ENCODE data around the gene SUN1.

SUN1 gene

DNA sequence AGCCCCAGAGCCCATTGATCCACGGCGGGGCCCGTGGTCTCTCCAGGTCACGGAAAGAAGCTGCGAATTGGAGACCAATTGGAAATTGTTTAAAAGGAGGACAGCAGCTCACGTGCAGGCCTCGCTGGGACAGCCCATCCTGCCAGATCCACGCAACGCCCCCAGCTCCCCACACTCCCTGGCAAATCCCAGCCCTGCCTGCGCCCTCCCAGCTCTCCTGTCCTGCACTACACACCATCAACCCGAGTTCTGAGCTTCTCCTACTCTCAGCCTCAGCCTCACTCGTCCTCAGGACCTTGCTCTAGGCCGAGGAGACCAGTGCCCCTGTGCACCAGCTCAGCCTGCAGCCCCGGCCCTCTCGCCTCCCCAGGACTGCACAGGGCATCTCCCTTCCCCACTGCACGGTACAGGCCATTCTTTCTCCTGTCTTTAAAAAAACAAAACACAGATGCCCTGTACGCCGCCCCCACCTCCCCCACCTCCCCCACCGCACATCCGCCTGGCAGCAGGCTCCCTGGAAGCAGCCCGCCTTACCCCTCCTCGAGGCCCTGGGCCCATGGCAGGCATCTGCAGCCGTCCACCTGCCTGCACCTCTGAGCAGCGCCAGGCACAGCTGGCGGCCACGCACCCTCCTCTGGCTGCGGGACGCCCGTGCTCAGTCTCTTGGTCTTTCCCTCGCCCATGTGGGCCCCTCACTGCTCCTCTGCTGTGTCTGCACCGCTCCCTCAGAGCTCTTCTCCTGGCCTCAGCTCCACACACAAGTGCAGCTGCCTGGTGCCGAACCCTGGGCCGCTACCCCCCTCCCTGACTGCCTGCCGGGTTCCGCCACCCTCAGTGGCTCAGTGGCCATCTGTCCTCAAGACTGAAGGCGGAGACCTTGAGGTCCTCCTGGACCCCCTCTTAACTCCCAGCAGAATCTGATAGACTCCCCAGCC, 48.5 kb upstream of the SUN1 start:
- TF ChIP-seq BACH2 (CRISPR knock-in tag; IDR thresholded peaks at IDR 0.05; ENCODE audit: borderline replicate concordance) (no peak), SNAI2 (CRISPR knock-in tag; IDR thresholded peaks at IDR 0.05) (no peak), POU6F1 (CRISPR knock-in tag; IDR thresholded peaks at IDR 0.05; ENCODE audit: borderline replicate concordance, low read depth) (no peak), ZNF70 (CRISPR knock-in tag; IDR thresholded peaks at IDR 0.05) (no peak), ZFP3 (CRISPR knock-in tag; IDR thresholded peaks at IDR 0.05) (no peak), ZNF565 (CRISPR knock-in tag; conservative IDR thresholded peaks at IDR 0.05; ENCODE audit: low read depth) (no peak), OSR1 (CRISPR knock-in tag; IDR thresholded peaks at IDR 0.05) (no peak), ZNF8 (CRISPR knock-in tag; IDR thresholded peaks at IDR 0.05) (no peak)
- TF ChIP-seq, protein P1, sequence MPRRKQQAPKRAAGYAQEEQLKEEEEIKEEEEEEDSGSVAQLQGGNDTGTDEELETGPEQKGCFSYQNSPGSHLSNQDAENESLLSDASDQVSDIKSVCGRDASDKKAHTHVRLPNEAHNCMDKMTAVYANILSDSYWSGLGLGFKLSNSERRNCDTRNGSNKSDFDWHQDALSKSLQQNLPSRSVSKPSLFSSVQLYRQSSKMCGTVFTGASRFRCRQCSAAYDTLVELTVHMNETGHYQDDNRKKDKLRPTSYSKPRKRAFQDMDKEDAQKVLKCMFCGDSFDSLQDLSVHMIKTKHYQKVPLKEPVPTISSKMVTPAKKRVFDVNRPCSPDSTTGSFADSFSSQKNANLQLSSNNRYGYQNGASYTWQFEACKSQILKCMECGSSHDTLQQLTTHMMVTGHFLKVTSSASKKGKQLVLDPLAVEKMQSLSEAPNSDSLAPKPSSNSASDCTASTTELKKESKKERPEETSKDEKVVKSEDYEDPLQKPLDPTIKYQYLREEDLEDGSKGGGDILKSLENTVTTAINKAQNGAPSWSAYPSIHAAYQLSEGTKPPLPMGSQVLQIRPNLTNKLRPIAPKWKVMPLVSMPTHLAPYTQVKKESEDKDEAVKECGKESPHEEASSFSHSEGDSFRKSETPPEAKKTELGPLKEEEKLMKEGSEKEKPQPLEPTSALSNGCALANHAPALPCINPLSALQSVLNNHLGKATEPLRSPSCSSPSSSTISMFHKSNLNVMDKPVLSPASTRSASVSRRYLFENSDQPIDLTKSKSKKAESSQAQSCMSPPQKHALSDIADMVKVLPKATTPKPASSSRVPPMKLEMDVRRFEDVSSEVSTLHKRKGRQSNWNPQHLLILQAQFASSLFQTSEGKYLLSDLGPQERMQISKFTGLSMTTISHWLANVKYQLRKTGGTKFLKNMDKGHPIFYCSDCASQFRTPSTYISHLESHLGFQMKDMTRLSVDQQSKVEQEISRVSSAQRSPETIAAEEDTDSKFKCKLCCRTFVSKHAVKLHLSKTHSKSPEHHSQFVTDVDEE (CRISPR knock-in tag; IDR thresholded peaks at IDR 0.05) = no peak
- TF ChIP-seq, protein P2, sequence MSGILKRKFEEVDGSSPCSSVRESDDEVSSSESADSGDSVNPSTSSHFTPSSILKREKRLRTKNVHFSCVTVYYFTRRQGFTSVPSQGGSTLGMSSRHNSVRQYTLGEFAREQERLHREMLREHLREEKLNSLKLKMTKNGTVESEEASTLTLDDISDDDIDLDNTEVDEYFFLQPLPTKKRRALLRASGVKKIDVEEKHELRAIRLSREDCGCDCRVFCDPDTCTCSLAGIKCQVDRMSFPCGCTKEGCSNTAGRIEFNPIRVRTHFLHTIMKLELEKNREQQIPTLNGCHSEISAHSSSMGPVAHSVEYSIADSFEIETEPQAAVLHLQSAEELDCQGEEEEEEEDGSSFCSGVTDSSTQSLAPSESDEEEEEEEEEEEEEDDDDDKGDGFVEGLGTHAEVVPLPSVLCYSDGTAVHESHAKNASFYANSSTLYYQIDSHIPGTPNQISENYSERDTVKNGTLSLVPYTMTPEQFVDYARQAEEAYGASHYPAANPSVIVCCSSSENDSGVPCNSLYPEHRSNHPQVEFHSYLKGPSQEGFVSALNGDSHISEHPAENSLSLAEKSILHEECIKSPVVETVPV (CRISPR knock-in tag; IDR thresholded peaks at IDR 0.05) = no peak
- ATAC-seq = no peak

DNA sequence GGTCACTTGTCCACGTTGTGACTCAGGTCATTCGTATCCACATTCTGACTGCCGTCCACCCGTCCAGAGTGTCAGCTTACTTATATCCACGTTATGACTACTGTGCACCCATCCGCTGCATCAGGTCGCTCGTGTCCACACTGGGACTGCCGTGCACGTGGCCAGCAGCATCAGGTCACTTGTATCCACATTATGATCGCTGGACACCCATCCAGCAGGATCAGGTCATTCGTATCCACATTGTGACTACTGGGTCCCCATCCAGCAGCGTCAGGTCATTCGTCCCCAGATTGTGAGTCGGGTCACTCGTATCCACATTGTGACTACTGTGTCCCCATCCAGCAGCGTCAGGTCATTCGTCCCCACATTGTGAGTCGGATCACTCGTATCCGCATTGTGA, 47.3 kb upstream of the SUN1 start:
- TF ChIP-seq RARB (CRISPR knock-in tag; IDR thresholded peaks at IDR 0.05) (no peak), OSR1 (CRISPR knock-in tag; IDR thresholded peaks at IDR 0.05) (no peak), ZNF565 (CRISPR knock-in tag; conservative IDR thresholded peaks at IDR 0.05; ENCODE audit: low read depth) (no peak), ZFP3 (CRISPR knock-in tag; IDR thresholded peaks at IDR 0.05) (no peak), CSDC2 (CRISPR knock-in tag; IDR thresholded peaks at IDR 0.05) (no peak), POU6F1 (CRISPR knock-in tag; IDR thresholded peaks at IDR 0.05; ENCODE audit: borderline replicate concordance, low read depth) (no peak), PPARA (CRISPR knock-in tag; IDR thresholded peaks at IDR 0.05; ENCODE audit: borderline replicate concordance) (no peak), BACH2 (CRISPR knock-in tag; IDR thresholded peaks at IDR 0.05; ENCODE audit: borderline replicate concordance) (no peak), SNAI2 (CRISPR knock-in tag; IDR thresholded peaks at IDR 0.05) (no peak), ZC3H10 (CRISPR knock-in tag; IDR thresholded peaks at IDR 0.05) (no peak), GLIS3 (CRISPR knock-in tag; IDR thresholded peaks at IDR 0.05) (no peak), ISL1 (CRISPR knock-in tag; IDR thresholded peaks at IDR 0.05) (no peak), ZNF8 (CRISPR knock-in tag; IDR thresholded peaks at IDR 0.05) (no peak), ZFP30 (CRISPR knock-in tag; IDR thresholded peaks at IDR 0.05) (no peak), ARNTL (CRISPR knock-in tag; IDR thresholded peaks at IDR 0.05; ENCODE audit: borderline replicate concordance, low read depth) (no peak), ESRRG (CRISPR knock-in tag; IDR thresholded peaks at IDR 0.05) (no peak)
- TF ChIP-seq, protein P2 (CRISPR knock-in tag; IDR thresholded peaks at IDR 0.05) = no peak
- TF ChIP-seq, protein P1 (CRISPR knock-in tag; IDR thresholded peaks at IDR 0.05) = no peak
- TF ChIP-seq, protein P3, sequence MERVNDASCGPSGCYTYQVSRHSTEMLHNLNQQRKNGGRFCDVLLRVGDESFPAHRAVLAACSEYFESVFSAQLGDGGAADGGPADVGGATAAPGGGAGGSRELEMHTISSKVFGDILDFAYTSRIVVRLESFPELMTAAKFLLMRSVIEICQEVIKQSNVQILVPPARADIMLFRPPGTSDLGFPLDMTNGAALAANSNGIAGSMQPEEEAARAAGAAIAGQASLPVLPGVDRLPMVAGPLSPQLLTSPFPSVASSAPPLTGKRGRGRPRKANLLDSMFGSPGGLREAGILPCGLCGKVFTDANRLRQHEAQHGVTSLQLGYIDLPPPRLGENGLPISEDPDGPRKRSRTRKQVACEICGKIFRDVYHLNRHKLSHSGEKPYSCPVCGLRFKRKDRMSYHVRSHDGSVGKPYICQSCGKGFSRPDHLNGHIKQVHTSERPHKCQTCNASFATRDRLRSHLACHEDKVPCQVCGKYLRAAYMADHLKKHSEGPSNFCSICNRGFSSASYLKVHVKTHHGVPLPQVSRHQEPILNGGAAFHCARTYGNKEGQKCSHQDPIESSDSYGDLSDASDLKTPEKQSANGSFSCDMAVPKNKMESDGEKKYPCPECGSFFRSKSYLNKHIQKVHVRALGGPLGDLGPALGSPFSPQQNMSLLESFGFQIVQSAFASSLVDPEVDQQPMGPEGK (CRISPR knock-in tag; IDR thresholded peaks at IDR 0.05; ENCODE audit: borderline replicate concordance) = no peak
- TF ChIP-seq, protein P4, sequence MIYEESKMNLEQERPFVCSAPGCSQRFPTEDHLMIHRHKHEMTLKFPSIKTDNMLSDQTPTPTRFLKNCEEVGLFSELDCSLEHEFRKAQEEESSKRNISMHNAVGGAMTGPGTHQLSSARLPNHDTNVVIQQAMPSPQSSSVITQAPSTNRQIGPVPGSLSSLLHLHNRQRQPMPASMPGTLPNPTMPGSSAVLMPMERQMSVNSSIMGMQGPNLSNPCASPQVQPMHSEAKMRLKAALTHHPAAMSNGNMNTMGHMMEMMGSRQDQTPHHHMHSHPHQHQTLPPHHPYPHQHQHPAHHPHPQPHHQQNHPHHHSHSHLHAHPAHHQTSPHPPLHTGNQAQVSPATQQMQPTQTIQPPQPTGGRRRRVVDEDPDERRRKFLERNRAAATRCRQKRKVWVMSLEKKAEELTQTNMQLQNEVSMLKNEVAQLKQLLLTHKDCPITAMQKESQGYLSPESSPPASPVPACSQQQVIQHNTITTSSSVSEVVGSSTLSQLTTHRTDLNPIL (CRISPR knock-in tag; IDR thresholded peaks at IDR 0.05; ENCODE audit: low read depth) = no peak
- no peak for ATAC-seq

Data from SK-N-SH treated with all-trans-retinoic acid at 6 μM for 48 hours (cell line).